ENCODE data around the gene OR8G5.

The OR8G5 gene

GRCh38 chr11:124294687-124295086, 38.5 kb downstream of the OR8G5 start:
- no peak for DNase-seq

GRCh38 chr11:124296016-124296415, 39.8 kb downstream of the OR8G5 start:
- DNase-seq = no peak

- no peak for DNase-seq
Observed at GRCh38 chr11:124297921-124298320, 41.7 kb downstream of the OR8G5 start.

GRCh38 chr11:124301548-124301947, 45.4 kb downstream of the OR8G5 start:
- DNase-seq = no peak

GRCh38 chr11:124302347-124303125, 46.4 kb downstream of the OR8G5 start:
- DNase-seq = no peak

- no peak for DNase-seq
Observed at GRCh38 chr11:124307093-124307492, 50.9 kb downstream of the OR8G5 start.

- no peak for DNase-seq
Observed at GRCh38 chr11:124310721-124311120, 54.5 kb downstream of the OR8G5 start.

GRCh38 chr11:124311269-124311668, 55.1 kb downstream of the OR8G5 start:
- no peak for DNase-seq

- no peak for DNase-seq
Observed at GRCh38 chr11:124311670-124312069, 55.5 kb downstream of the OR8G5 start.

- DNase-seq = no peak
Observed at GRCh38 chr11:124313131-124313530, 57.0 kb downstream of the OR8G5 start.

- no peak for DNase-seq
Observed at GRCh38 chr11:124313849-124314248, 57.7 kb downstream of the OR8G5 start, which contains the start of gene OR8D1. Gene OR8D1, minus strand, starts transcription at chr11:124313949. Its CDS starts 3,183 bp downstream, at chr11:124310766.

GRCh38 chr11:124315052-124315451, 58.9 kb downstream of the OR8G5 start:
- DNase-seq = no peak

Measured in NCI-H1694 treated with DMSO at 0.1 percent for 48 hours (cell line).